Islet precursor cell (in vitro differentiated cells): ENCODE results near the gene TRAPPC12.
"Not testable (repeated sequence)": the region's sequence is repeated elsewhere in the genome, so short reads cannot be mapped to it uniquely, and the experiment has no call there.

Source experiments
- DNase-seq: peaks from one replicate; pipeline ENCODE4 v3.0.0-alpha.2; 2018

The TRAPPC12 gene

GRCh38 chr2:3379647-3380534 lies at the start of gene TRAPPC12:
Gene TRAPPC12 (plus strand): TSS chr2:3379694. CDS start chr2:3387624, 7,930 bp downstream.
- DNase-seq = peak; percentile 95

GRCh38 chr2:3332133-3332532 lies 47.4 kb upstream of the TRAPPC12 start:
- peak; percentile 29 for DNase-seq

- peak; percentile 37 for DNase-seq
Observed at GRCh38 chr2:3334392-3335345, 44.8 kb upstream of the TRAPPC12 start.

- DNase-seq = no peak
Observed at GRCh38 chr2:3336844-3337243, 42.6 kb upstream of the TRAPPC12 start.

- DNase-seq = no peak
Observed at GRCh38 chr2:3338340-3338739, 41.2 kb upstream of the TRAPPC12 start.

GRCh38 chr2:3340144-3340543 lies 39.4 kb upstream of the TRAPPC12 start:
- DNase-seq = peak; percentile 7

GRCh38 chr2:3341336-3341735 lies 38.2 kb upstream of the TRAPPC12 start:
- DNase-seq = peak; percentile 30

GRCh38 chr2:3342324-3342723 lies 37.2 kb upstream of the TRAPPC12 start:
- peak; percentile 25 for DNase-seq

GRCh38 chr2:3343012-3343411 lies 36.5 kb upstream of the TRAPPC12 start:
- peak; percentile 41 for DNase-seq

- no peak for DNase-seq
Observed at GRCh38 chr2:3344897-3345296, 34.6 kb upstream of the TRAPPC12 start.

GRCh38 chr2:3345621-3346020 lies 33.9 kb upstream of the TRAPPC12 start:
- DNase-seq = no peak

- no peak for DNase-seq
Observed at GRCh38 chr2:3348767-3349166, 30.7 kb upstream of the TRAPPC12 start.

GRCh38 chr2:3349211-3349693 lies 30.2 kb upstream of the TRAPPC12 start:
- no peak for DNase-seq

GRCh38 chr2:3354986-3355385 lies 24.5 kb upstream of the TRAPPC12 start:
- DNase-seq = no peak

- DNase-seq = no peak
Observed at GRCh38 chr2:3355951-3356569, 23.4 kb upstream of the TRAPPC12 start.

- DNase-seq = no peak
Observed at GRCh38 chr2:3356799-3357198, 22.7 kb upstream of the TRAPPC12 start.

- DNase-seq = not testable (repeated sequence)
Observed at GRCh38 chr2:3357446-3357845, 22.0 kb upstream of the TRAPPC12 start.

- DNase-seq = no peak
Observed at GRCh38 chr2:3357926-3358325, 21.6 kb upstream of the TRAPPC12 start.

- no peak for DNase-seq
Observed at GRCh38 chr2:3361518-3362389, 17.7 kb upstream of the TRAPPC12 start.

GRCh38 chr2:3365219-3365618 lies 14.3 kb upstream of the TRAPPC12 start:
- DNase-seq = no peak

GRCh38 chr2:3368261-3368722 lies 11.2 kb upstream of the TRAPPC12 start:
- DNase-seq = no peak
